Measurements from ENCODE around the gene CADPS. TPM values are rescaled to one million over a fixed set of nuclear protein-coding genes. Genes with fewer than 3 reads are reported as not detected.

Gene CADPS
- total RNA-seq, 4 donors from 2014 or later: 0.82 to 13.2 TPM; not detected in 2

- Histone ChIP-seq H3K4me1 (no peaks in the 10 kb centered on the region), H3K4me3 (no peak overlapping the region), H3K27me3 (no peaks in the 10 kb centered on the region), H3K9me3 (no peaks in the 10 kb centered on the region), H3K27ac (no peak overlapping the region), H3K36me3 (no peaks in the 10 kb centered on the region)
- intact Hi-C loops (cut with DNase I; ENCODE audit: low total_unique reads): no loop called here
- TF ChIP-seq CTCF (IDR thresholded peaks at IDR 0.05) (no peak), POLR2A (IDR thresholded peaks at IDR 0.05) (no peak)
- DNase-seq: no peak
These were observed 236.9 kb downstream of the CADPS start for GRCh38 chr3:62638316-62638715.

GRCh38 chr3:62636235-62636826 is 238.9 kb downstream of the CADPS start:
- TF ChIP-seq CTCF (IDR thresholded peaks at IDR 0.05) (no peak), POLR2A (IDR thresholded peaks at IDR 0.05) (no peak)
- intact Hi-C loops (cut with DNase I; ENCODE audit: low total_unique reads): no loop called here
- H3K27ac ChIP-seq: no peak overlapping the region
- no peaks in the 10 kb centered on the region for H3K27me3 ChIP-seq
- H3K36me3 ChIP-seq: no peaks in the 10 kb centered on the region
- H3K4me3 ChIP-seq: no peak overlapping the region
- H3K9me3 ChIP-seq: no peaks in the 10 kb centered on the region
- DNase-seq: no peak
- H3K4me1 ChIP-seq: no peaks in the 10 kb centered on the region

GRCh38 chr3:62632510-62633294 is 242.5 kb downstream of the CADPS start:
- no peaks in the 10 kb centered on the region for H3K36me3 ChIP-seq
- intact Hi-C loops (cut with DNase I; ENCODE audit: low total_unique reads): no loop called here
- no peak overlapping the region for H3K4me3 ChIP-seq
- H3K27ac ChIP-seq: no peak overlapping the region
- H3K4me1 ChIP-seq: no peaks in the 10 kb centered on the region
- H3K9me3 ChIP-seq: no peaks in the 10 kb centered on the region
- TF ChIP-seq POLR2A (IDR thresholded peaks at IDR 0.05): no peak
- TF ChIP-seq CTCF (IDR thresholded peaks at IDR 0.05): no peak
- no peak for DNase-seq
- H3K27me3 ChIP-seq: no peaks in the 10 kb centered on the region

GRCh38 chr3:62631488-62631887 is 243.7 kb downstream of the CADPS start:
- no peak for DNase-seq
- intact Hi-C loops (cut with DNase I; ENCODE audit: low total_unique reads): no loop called here
- no peaks in the 10 kb centered on the region for H3K9me3 ChIP-seq
- H3K4me3 ChIP-seq: no peak overlapping the region
- no peak overlapping the region for H3K27ac ChIP-seq
- H3K27me3 ChIP-seq: no peaks in the 10 kb centered on the region
- TF ChIP-seq CTCF (IDR thresholded peaks at IDR 0.05) (no peak), POLR2A (IDR thresholded peaks at IDR 0.05) (no peak)
- H3K36me3 ChIP-seq: no peaks in the 10 kb centered on the region
- H3K4me1 ChIP-seq: no peaks in the 10 kb centered on the region

GRCh38 chr3:62630664-62631063 is 244.6 kb downstream of the CADPS start:
- Histone ChIP-seq H3K36me3 (no peaks in the 10 kb centered on the region), H3K27ac (no peak overlapping the region), H3K9me3 (no peaks in the 10 kb centered on the region), H3K4me3 (no peak overlapping the region), H3K27me3 (no peaks in the 10 kb centered on the region), H3K4me1 (no peaks in the 10 kb centered on the region)
- no peak for DNase-seq
- intact Hi-C loops (cut with DNase I; ENCODE audit: low total_unique reads): no loop called here
- TF ChIP-seq POLR2A (IDR thresholded peaks at IDR 0.05): no peak
- no peak for TF ChIP-seq CTCF (IDR thresholded peaks at IDR 0.05)
